Gastroesophageal sphincter (tissue), 3 donors: ENCODE measurements around the gene PCED1B.

Experiments used
- CTCF ChIP-seq, 4 experiments: fragments of 200-600 bp in 2 of 4; fragments of 450-650 bp in 2 of 4; sonication (generic) in 1 of 4; IDR thresholded peaks; one replicate each; pipeline ENCODE4 v1.5.1; 2017 to 2019; ENCODE audit warnings: antibody characterized with exemption in 4 of 4, mild to moderate bottlenecking in 2 of 4, moderate library complexity in 2 of 4
- POLR2A ChIP-seq, 2 donors: fragments of 450-650 bp; IDR thresholded peaks; one replicate each; pipeline ENCODE4 v1.6.1; 2017; ENCODE audit warnings: antibody characterized with exemption in 2 of 2, mild to moderate bottlenecking in 2 of 2, moderate library complexity in 1 of 2
- POLR2AphosphoS5 ChIP-seq: sonication (generic); formaldehyde crosslinking; IDR thresholded peaks from one replicate; pipeline ENCODE4 v1.6.1; 2017; ENCODE audit warnings: antibody characterized with exemption

- TF ChIP-seq CTCF (IDR thresholded peaks at IDR 0.05) (no peak), POLR2AphosphoS5 (no peak), POLR2A (IDR thresholded peaks at IDR 0.05) (no peak)
These were observed 26.7 kb downstream of the PCED1B start for GRCh38 chr12:47105914-47106674.
